GM21619 (cell line): Measurements from ENCODE around the gene RPH3AL.

ENCODE experiments used
- ATAC-seq: cut with Tn5 transposase; IDR thresholded peaks from one replicate; pipeline ENCODE4 v1.9.1; 2021; ENCODE audit not compliant: unreplicated experiment

The RPH3AL gene

GRCh38 chr17:266219-266618, 86.4 kb downstream of the RPH3AL start:
- no peak for ATAC-seq

GRCh38 chr17:265718-266117, 86.9 kb downstream of the RPH3AL start:
- ATAC-seq = no peak

- ATAC-seq = no peak
These were observed 88.8 kb downstream of the RPH3AL start for GRCh38 chr17:263773-264172.

- no peak for ATAC-seq
These were observed 89.3 kb downstream of the RPH3AL start for GRCh38 chr17:263271-263670.

GRCh38 chr17:261635-262034, 91.0 kb downstream of the RPH3AL start:
- no peak for ATAC-seq

- ATAC-seq = no peak
These were observed 91.7 kb downstream of the RPH3AL start for GRCh38 chr17:260944-261343.

GRCh38 chr17:260031-260791, 92.4 kb downstream of the RPH3AL start:
- no peak for ATAC-seq

GRCh38 chr17:259341-259976, 93.1 kb downstream of the RPH3AL start:
- no peak for ATAC-seq

GRCh38 chr17:258906-259305, 93.7 kb downstream of the RPH3AL start:
- ATAC-seq = no peak

- ATAC-seq = no peak
These were observed 94.4 kb downstream of the RPH3AL start for GRCh38 chr17:258045-258734.

- ATAC-seq = no peak
These were observed 99.3 kb downstream of the RPH3AL start for GRCh38 chr17:253091-253846.

GRCh38 chr17:252456-252855, 100.2 kb downstream of the RPH3AL start:
- ATAC-seq = no peak

GRCh38 chr17:251531-251930, 101.1 kb downstream of the RPH3AL start:
- no peak for ATAC-seq

GRCh38 chr17:250487-251300, 101.9 kb downstream of the RPH3AL start:
- no peak for ATAC-seq

- ATAC-seq = no peak
These were observed 103.2 kb downstream of the RPH3AL start for GRCh38 chr17:249236-249993.

- ATAC-seq = no peak
These were observed 104.0 kb downstream of the RPH3AL start for GRCh38 chr17:248337-249235.

GRCh38 chr17:247767-248166, 104.8 kb downstream of the RPH3AL start:
- no peak for ATAC-seq

- ATAC-seq = no peak
These were observed 105.7 kb downstream of the RPH3AL start for GRCh38 chr17:246851-247421.
